Raji (cell line): ENCODE results near the gene RXYLT1.

Experiments used
- POLR2A ChIP-seq: IDR thresholded peaks from 2 replicates; pipeline ENCODE4 v1.6.1; 2011; ENCODE audit warnings: low read depth, low read length, control low read depth; ENCODE audit not compliant: insufficient read depth

Gene RXYLT1

GRCh38 chr12:63857771-63858670 lies 78.3 kb downstream of the RXYLT1 start:
- no peak for TF ChIP-seq POLR2A
